ENCODE measurements around the gene CRYGN. TPM values are rescaled to one million over a fixed set of nuclear protein-coding genes. Genes with fewer than 3 reads are reported as not detected.

Gene CRYGN
- total RNA-seq, 2 experiments from 2014 or later: 0.12 to 0.74 TPM

GRCh38 chr7:151428378-151429236 is 11.3 kb downstream of the CRYGN start:
- H3K27me3 Mint-ChIP-seq: no peaks in the 10 kb centered on the region
- H3K36me3 Mint-ChIP-seq: no peaks in the 10 kb centered on the region
- H3K27ac Mint-ChIP-seq: peak overlapping the region; percentile 58
- H3K4me3 Mint-ChIP-seq: no peak overlapping the region
- H3K4me1 Mint-ChIP-seq: peaks cover 41% of the 10 kb centered on the region
- DNase-seq: no peak
- H3K9me3 Mint-ChIP-seq: no peaks in the 10 kb centered on the region

GRCh38 chr7:151427705-151428377 is 12.1 kb downstream of the CRYGN start:
- no peaks in the 10 kb centered on the region for H3K27me3 Mint-ChIP-seq
- DNase-seq: no peak
- H3K27ac Mint-ChIP-seq: peak overlapping the region; percentile 58
- peaks cover 35% of the 10 kb centered on the region for H3K4me1 Mint-ChIP-seq
- no peak overlapping the region for H3K4me3 Mint-ChIP-seq
- no peaks in the 10 kb centered on the region for H3K9me3 Mint-ChIP-seq
- no peaks in the 10 kb centered on the region for H3K36me3 Mint-ChIP-seq

GRCh38 chr7:151426904-151427704 is 12.8 kb downstream of the CRYGN start:
- no peaks in the 10 kb centered on the region for H3K27me3 Mint-ChIP-seq
- H3K4me1 Mint-ChIP-seq: peaks cover 32% of the 10 kb centered on the region
- H3K4me3 Mint-ChIP-seq: no peak overlapping the region
- no peaks in the 10 kb centered on the region for H3K9me3 Mint-ChIP-seq
- H3K36me3 Mint-ChIP-seq: no peaks in the 10 kb centered on the region
- no peak for DNase-seq
- H3K27ac Mint-ChIP-seq: no peak overlapping the region

GRCh38 chr7:151426441-151426903 is 13.5 kb downstream of the CRYGN start:
- Mint-ChIP-seq H3K4me1 (peaks cover 30% of the 10 kb centered on the region), H3K36me3 (no peaks in the 10 kb centered on the region), H3K9me3 (peaks cover 2% of the 10 kb centered on the region), H3K27ac (no peak overlapping the region), H3K4me3 (no peak overlapping the region), H3K27me3 (no peaks in the 10 kb centered on the region)
- DNase-seq: no peak

- Mint-ChIP-seq H3K27me3 (no peaks in the 10 kb centered on the region), H3K9me3 (peaks cover 2% of the 10 kb centered on the region)
Measured at GRCh38 chr7:151425670-151426440, 14.1 kb downstream of the CRYGN start.

GRCh38 chr7:151424799-151425198 is 15.1 kb downstream of the CRYGN start:
- H3K9me3 Mint-ChIP-seq: peaks cover 6% of the 10 kb centered on the region
- no peak for DNase-seq
- no peak overlapping the region for H3K27ac Mint-ChIP-seq
- H3K4me3 Mint-ChIP-seq: no peak overlapping the region
- H3K36me3 Mint-ChIP-seq: peaks cover 2% of the 10 kb centered on the region
- peaks cover 19% of the 10 kb centered on the region for H3K4me1 Mint-ChIP-seq
- H3K27me3 Mint-ChIP-seq: peaks cover 3% of the 10 kb centered on the region

More at GRCh38 chr7:151425670-151426440, 14.1 kb downstream of the CRYGN start:
- Mint-ChIP-seq H3K27ac (no peak overlapping the region), H3K4me3 (no peak overlapping the region), H3K36me3 (no peaks in the 10 kb centered on the region), H3K4me1 (peaks cover 28% of the 10 kb centered on the region)
- DNase-seq: no peak

GRCh38 chr7:151423936-151424335 is 16.0 kb downstream of the CRYGN start:
- Mint-ChIP-seq H3K9me3 (peaks cover 6% of the 10 kb centered on the region), H3K36me3 (peaks cover 2% of the 10 kb centered on the region), H3K27ac (no peak overlapping the region), H3K27me3 (peaks cover 3% of the 10 kb centered on the region), H3K4me1 (peaks cover 13% of the 10 kb centered on the region), H3K4me3 (no peak overlapping the region)
- no peak for DNase-seq

- DNase-seq: no peak
- peaks cover 8% of the 10 kb centered on the region for H3K9me3 Mint-ChIP-seq
- peaks cover 3% of the 10 kb centered on the region for H3K27me3 Mint-ChIP-seq
- H3K36me3 Mint-ChIP-seq: peaks cover 4% of the 10 kb centered on the region
- no peak overlapping the region for H3K4me3 Mint-ChIP-seq
- no peak overlapping the region for H3K27ac Mint-ChIP-seq
- H3K4me1 Mint-ChIP-seq: peaks cover 6% of the 10 kb centered on the region
Measured at GRCh38 chr7:151423226-151423625, 16.7 kb downstream of the CRYGN start.

- peaks cover 10% of the 10 kb centered on the region for H3K9me3 Mint-ChIP-seq
- no peak overlapping the region for H3K27ac Mint-ChIP-seq
- no peak overlapping the region for H3K4me3 Mint-ChIP-seq
- peaks cover 6% of the 10 kb centered on the region for H3K36me3 Mint-ChIP-seq
- no peak for DNase-seq
- peaks cover 3% of the 10 kb centered on the region for H3K27me3 Mint-ChIP-seq
- no peaks in the 10 kb centered on the region for H3K4me1 Mint-ChIP-seq
Measured at GRCh38 chr7:151422212-151422611, 17.7 kb downstream of the CRYGN start.

GRCh38 chr7:151420144-151420543 is 19.8 kb downstream of the CRYGN start:
- Mint-ChIP-seq H3K36me3 (peaks cover 6% of the 10 kb centered on the region), H3K27ac (no peak overlapping the region), H3K27me3 (peaks cover 7% of the 10 kb centered on the region), H3K4me1 (no peaks in the 10 kb centered on the region), H3K4me3 (no peak overlapping the region), H3K9me3 (peaks cover 10% of the 10 kb centered on the region)
- DNase-seq: no peak

- H3K27me3 Mint-ChIP-seq: peaks cover 14% of the 10 kb centered on the region
- no peak overlapping the region for H3K27ac Mint-ChIP-seq
- peaks cover 12% of the 10 kb centered on the region for H3K9me3 Mint-ChIP-seq
- H3K36me3 Mint-ChIP-seq: peaks cover 10% of the 10 kb centered on the region
- peaks cover 20% of the 10 kb centered on the region for H3K4me1 Mint-ChIP-seq
- H3K4me3 Mint-ChIP-seq: no peak overlapping the region
- no peak for DNase-seq
Measured at GRCh38 chr7:151416941-151417315, 23.0 kb downstream of the CRYGN start.

GRCh38 chr7:151416112-151416940 is 23.6 kb downstream of the CRYGN start:
- Mint-ChIP-seq H3K9me3 (peaks cover 12% of the 10 kb centered on the region), H3K36me3 (peaks cover 10% of the 10 kb centered on the region), H3K4me3 (no peak overlapping the region), H3K4me1 (peaks cover 24% of the 10 kb centered on the region), H3K27me3 (peaks cover 20% of the 10 kb centered on the region), H3K27ac (no peak overlapping the region)
- DNase-seq: no peak

GRCh38 chr7:151415375-151416105 is 24.4 kb downstream of the CRYGN start:
- Mint-ChIP-seq H3K4me3 (no peak overlapping the region), H3K4me1 (peaks cover 32% of the 10 kb centered on the region), H3K36me3 (peaks cover 10% of the 10 kb centered on the region), H3K27ac (no peak overlapping the region), H3K27me3 (peaks cover 28% of the 10 kb centered on the region), H3K9me3 (peaks cover 12% of the 10 kb centered on the region)
- DNase-seq: no peak

Measured in activated naive CD8-positive, alpha-beta T cell treated with anti-CD3 and anti-CD28 coated beads for 36 hours (primary cell).